OCI-LY7 (cell line): ENCODE data around the gene GOLM1.

Source experiments
- CTCF ChIP-seq: fragments of 200-600 bp; sonication (generic); conservative IDR thresholded peaks from 2 replicates; pipeline ENCODE4 v1.5.1; 2014; ENCODE audit warnings: mild to moderate bottlenecking, antibody characterized with exemption, low read length, moderate library complexity, mixed read lengths
- EZH2phosphoT487 ChIP-seq: fragments of 200-600 bp; sonication (generic); IDR thresholded peaks from 2 replicates; pipeline ENCODE4 v1.6.1; 2018; ENCODE audit warnings: low read depth, borderline replicate concordance, mild to moderate bottlenecking, mixed run types, antibody characterized with exemption, low read length, moderate library complexity, mixed read lengths

DNA sequence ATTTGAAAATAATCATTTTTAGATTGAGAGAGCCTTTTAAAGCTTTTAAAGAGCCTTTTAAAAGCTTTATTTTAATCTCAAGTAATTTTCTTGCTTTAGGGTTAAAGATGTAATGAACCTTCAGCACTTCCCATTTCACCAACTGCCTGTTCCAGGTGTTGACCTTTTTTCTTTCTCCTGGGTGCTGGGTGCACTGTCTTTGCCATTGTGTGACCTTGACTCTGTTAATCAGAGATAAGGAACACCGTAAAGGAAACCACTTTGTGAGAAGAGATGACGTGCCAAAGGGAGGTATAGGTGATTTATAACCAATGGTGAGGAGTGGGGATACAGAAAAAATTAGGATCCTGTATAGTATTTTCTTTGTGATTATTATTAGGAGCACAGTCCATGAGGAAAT lies 90.2 kb downstream of the GOLM1 start:
- TF ChIP-seq CTCF (no peak), EZH2phosphoT487 (no peak)
